ENCODE data around the gene EXOSC7. TPM values are rescaled to one million over a fixed set of nuclear protein-coding genes. Genes with fewer than 3 reads are reported as not detected.

The EXOSC7 gene
- total RNA-seq, 1 donor from 2014 or later, result 51.2 TPM

DNA sequence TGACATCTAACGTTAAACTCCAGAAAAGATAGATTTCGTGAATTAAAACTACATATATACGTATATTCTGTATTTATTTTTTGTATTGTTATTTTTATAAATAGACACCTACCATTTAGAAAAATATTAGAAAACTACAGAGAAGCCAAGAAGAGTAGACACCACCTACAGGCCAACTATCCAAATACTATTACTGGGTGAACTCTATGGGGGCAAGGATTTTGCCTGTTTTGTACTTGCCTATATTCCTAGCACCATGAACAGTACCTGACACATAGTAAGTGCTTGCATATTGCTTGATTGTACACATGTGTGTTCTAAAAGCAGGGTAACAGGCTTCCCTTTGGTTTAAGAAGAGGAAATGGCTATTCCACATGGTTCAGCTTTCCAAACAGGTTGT is 25.7 kb downstream of the EXOSC7 start:
- intact Hi-C loops (cut with DNase I), result no loop called here
- H3K27ac ChIP-seq, result no peak overlapping the region

GRCh38 chr3:45002139-45002660 is 26.2 kb downstream of the EXOSC7 start:
- H3K9me3 ChIP-seq, result no peaks in the 10 kb centered on the region
- TF ChIP-seq, protein P1, sequence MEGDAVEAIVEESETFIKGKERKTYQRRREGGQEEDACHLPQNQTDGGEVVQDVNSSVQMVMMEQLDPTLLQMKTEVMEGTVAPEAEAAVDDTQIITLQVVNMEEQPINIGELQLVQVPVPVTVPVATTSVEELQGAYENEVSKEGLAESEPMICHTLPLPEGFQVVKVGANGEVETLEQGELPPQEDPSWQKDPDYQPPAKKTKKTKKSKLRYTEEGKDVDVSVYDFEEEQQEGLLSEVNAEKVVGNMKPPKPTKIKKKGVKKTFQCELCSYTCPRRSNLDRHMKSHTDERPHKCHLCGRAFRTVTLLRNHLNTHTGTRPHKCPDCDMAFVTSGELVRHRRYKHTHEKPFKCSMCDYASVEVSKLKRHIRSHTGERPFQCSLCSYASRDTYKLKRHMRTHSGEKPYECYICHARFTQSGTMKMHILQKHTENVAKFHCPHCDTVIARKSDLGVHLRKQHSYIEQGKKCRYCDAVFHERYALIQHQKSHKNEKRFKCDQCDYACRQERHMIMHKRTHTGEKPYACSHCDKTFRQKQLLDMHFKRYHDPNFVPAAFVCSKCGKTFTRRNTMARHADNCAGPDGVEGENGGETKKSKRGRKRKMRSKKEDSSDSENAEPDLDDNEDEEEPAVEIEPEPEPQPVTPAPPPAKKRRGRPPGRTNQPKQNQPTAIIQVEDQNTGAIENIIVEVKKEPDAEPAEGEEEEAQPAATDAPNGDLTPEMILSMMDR (IDR thresholded peaks at IDR 0.05), result no peak
- intact Hi-C loops (cut with DNase I), result no loop called here
- H3K27me3 ChIP-seq, result no peaks in the 10 kb centered on the region
- H3K4me3 ChIP-seq, result no peak overlapping the region
- no peak for DNase-seq (ENCODE audit: low spot score in 2 of 2)
- peaks cover 26 to 79% of the 10 kb centered on the region in 2 donors for H3K36me3 ChIP-seq
- H3K4me1 ChIP-seq, result no peaks in the 10 kb centered on the region
- H3K27ac ChIP-seq, result no peak overlapping the region

More for the DNA sequence above, 25.7 kb downstream of the EXOSC7 start:
- Histone ChIP-seq H3K36me3 (peaks cover 31 to 79% of the 10 kb centered on the region in 2 donors), H3K27me3 (no peaks in the 10 kb centered on the region), H3K4me1 (no peaks in the 10 kb centered on the region), H3K9me3 (no peaks in the 10 kb centered on the region), H3K4me3 (no peak overlapping the region)
- TF ChIP-seq, protein P1 (IDR thresholded peaks at IDR 0.05), result no peak
- no peak for DNase-seq (ENCODE audit: low spot score in 2 of 2)

DNA sequence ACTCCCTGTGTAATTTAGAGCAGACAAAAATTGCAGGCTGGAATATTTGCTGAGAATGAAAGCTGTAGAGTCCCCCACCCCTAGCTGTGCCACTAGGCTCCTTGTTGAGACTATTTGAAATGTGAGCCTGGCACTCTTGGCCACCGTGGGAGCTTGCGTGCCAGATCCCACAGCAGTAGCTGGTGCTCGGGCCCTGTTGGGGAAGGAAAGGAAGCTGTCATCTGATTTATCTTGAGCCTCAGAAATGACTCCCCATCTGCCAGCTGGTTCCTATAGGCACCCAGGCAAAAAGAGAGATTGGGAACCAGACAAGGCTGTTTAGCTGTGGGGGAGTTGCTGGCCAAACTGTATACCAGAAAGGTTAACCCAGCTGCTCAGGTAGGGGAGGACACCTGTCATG is 26.7 kb downstream of the EXOSC7 start:
- Histone ChIP-seq H3K36me3 (peaks cover 21 to 79% of the 10 kb centered on the region in 2 donors), H3K27me3 (no peaks in the 10 kb centered on the region), H3K4me1 (no peaks in the 10 kb centered on the region), H3K9me3 (no peaks in the 10 kb centered on the region), H3K4me3 (no peak overlapping the region), H3K27ac (no peak overlapping the region)
- TF ChIP-seq, protein P1 (IDR thresholded peaks at IDR 0.05), result no peak
- DNase-seq (ENCODE audit: low spot score in 2 of 2), result no peak
- intact Hi-C loops (cut with DNase I), result no loop called here

GRCh38 chr3:45003406-45003805 is 27.4 kb downstream of the EXOSC7 start:
- DNase-seq (ENCODE audit: low spot score in 2 of 2), result no peak
- intact Hi-C loops (cut with DNase I), result no loop called here
- Histone ChIP-seq H3K27ac (no peak overlapping the region), H3K27me3 (no peaks in the 10 kb centered on the region), H3K9me3 (no peaks in the 10 kb centered on the region), H3K36me3 (peaks cover 14 to 78% of the 10 kb centered on the region in 2 donors), H3K4me3 (no peak overlapping the region), H3K4me1 (no peaks in the 10 kb centered on the region)
- TF ChIP-seq, protein P1 (IDR thresholded peaks at IDR 0.05), result no peak

GRCh38 chr3:45003859-45004258 is 27.8 kb downstream of the EXOSC7 start:
- H3K36me3 ChIP-seq, result peaks cover 10 to 78% of the 10 kb centered on the region in 2 donors

More at GRCh38 chr3:45003859-45004258, 27.8 kb downstream of the EXOSC7 start:
- DNase-seq (ENCODE audit: low spot score in 2 of 2), result no peak
- Histone ChIP-seq H3K4me3 (no peak overlapping the region), H3K9me3 (no peaks in the 10 kb centered on the region), H3K4me1 (no peaks in the 10 kb centered on the region), H3K27me3 (no peaks in the 10 kb centered on the region), H3K27ac (no peak overlapping the region)
- intact Hi-C loops (cut with DNase I), result no loop called here
- TF ChIP-seq, protein P1 (IDR thresholded peaks at IDR 0.05), result no peak

Measured in ascending aorta (tissue), 2 donors.